Fibroblast of gingiva (primary cell): ENCODE data around the gene FXR1.
A peak's percentile ranks its signal among the peaks of the same experiment; 100 is the strongest.
"Not testable (repeated sequence)": the region's sequence is repeated elsewhere in the genome, so short reads cannot be mapped to it uniquely, and the experiment has no call there.

Experiments used
- DNase-seq: peaks from one replicate; pipeline ENCODE4 v3.0.0-alpha.2; 2011; ENCODE audit warnings: low read depth

The FXR1 gene

GRCh38 chr3:180912304-180913296 is at the start of gene FXR1:
Gene FXR1, plus strand, starts transcription at chr3:180912670. Its CDS starts 16 bp downstream, at chr3:180912686.
- peak; percentile 78 for DNase-seq

DNA sequence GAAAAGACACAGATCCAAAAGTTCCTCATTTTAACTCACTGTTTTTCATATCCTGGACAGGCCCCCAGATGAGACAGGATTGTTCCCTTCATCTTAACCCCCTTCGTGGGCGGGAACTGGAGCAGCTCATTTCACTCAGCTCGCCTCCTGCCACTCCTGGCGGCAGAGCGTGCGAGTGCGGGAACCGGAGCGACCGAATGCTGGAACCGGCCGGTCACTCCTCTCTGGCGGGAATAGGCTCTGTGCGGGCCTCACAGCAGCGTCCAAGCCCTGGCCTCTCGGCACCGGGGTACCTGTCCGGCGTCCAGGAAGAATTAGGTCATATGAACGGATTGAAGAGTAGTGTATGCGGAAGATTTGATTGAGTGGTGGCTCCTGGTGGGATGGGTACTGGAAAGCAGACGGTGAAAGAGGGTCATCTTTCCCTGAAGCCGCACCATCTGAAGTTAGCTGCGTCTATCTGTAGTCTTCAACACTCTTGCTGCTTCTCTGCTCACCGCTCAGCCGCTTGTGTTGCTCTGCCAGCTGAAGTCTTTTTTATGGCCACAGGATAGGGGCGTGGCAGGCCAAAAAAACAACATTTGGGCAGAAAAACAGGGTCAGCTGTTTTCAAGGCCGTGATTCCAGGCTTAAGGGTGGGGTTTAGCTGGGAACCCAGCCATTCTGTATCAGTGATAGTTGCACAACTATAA is 42.3 kb upstream of the FXR1 start:
- DNase-seq = peak; percentile 22

DNA sequence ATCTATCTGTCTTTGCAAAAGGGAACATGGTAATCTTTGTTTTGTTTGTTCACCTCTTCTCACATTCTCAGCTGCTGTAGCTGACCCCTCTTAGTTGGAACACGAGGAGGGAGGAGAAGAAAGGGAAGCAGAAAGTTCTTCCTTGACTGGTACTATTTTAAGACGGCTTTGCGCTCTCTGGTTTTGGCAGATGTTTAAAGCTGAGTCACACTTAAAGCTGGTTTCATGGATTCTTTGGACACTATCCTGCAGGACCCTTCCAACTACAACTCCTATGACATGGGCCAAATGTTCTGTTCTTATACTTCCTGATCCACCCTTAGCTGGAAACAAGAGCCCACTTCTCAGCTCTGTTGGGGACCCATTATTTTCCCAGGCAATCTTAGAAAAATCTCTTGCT is 40.6 kb upstream of the FXR1 start:
- DNase-seq = peak; percentile 39

GRCh38 chr3:180872430-180872829 is 40.0 kb upstream of the FXR1 start:
- not testable (repeated sequence) for DNase-seq

GRCh38 chr3:180875124-180875698 is 37.3 kb upstream of the FXR1 start:
- DNase-seq = no peak

DNA sequence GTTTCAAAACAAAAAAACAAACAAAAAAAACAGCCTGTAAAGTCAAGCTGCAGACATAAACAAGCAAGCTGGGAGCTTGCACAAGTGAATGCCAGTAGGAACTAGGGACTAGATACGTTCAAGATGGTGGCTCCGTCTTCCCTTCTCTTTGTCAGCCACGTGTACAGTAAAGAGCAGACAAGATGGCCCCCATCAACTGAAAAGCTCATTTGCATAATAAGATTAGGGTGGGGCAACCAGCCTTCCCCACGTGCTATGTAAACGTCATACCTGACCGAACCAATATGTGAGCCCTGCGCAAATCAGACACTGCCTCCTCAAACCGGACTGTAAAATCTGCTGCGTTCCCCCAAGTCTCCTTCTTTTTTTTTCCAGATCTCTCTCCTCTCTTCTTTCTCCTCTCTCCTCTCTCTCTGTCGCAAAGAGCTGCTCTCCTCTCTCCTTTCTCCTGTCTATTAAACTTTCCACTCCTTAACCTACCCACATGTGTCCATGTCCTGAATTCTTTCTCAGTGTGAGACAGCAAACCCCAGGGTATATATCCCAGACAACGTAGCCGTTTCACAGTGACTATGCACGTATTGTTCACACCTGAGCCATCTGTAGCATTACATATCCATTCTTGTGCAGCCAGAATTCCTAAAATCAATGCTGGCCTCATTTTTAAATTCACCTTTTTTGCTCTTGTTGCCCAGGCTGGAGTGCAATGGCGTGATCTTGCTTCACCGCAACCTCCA is 31.2 kb upstream of the FXR1 start:
- DNase-seq = no peak

- no peak for DNase-seq
These were observed 30.4 kb upstream of the FXR1 start for GRCh38 chr3:180882115-180882514.

DNA sequence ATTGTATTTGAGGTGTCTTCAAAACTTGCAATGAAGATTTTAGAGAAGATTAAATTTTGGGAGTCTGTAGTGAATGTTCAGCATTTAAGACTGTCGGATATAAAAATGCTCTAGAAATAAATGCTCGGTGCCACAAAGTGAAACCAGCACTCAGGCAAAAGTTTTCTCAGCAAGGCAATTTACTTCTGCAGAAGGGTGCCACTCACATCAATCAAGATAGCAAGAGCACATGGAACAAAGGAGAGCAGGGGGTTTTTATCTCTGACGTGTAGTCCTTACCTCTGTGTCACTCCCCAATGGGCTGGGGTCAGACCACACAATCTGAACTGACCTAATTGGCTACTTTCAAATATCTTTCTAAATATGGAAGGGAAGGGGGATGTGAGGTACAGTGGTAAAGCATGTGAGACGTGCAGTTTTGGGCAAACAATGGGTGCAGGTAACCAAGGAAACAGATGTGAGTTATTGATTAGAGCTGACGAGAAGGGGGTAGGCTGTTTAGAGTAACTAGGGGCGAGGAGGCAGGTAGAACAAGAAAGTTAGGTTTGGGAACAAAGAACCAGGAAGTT is 23.4 kb upstream of the FXR1 start:
- no peak for DNase-seq

DNA sequence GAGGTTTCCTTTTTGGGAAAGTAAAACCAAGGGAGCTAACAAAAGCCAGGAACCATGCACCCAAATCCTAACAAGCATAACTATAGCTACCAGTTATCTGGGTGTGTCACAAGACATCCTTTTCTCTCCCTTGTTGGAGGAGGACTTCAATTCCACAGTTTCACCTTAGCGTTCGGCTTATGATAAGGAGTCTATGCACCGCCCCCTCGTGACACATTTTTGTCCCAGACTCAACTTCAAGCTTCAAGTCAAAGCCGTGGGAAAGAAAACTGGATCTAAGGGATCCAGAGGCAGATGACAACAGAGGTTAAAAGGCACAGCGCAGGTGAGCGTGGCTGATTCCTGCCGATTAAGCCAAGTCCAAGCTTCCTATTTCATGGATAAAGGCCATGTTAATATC is 13.9 kb upstream of the FXR1 start:
- DNase-seq = no peak

- DNase-seq = no peak
These were observed 2.9 kb upstream of the FXR1 start for GRCh38 chr3:180909369-180910127.

GRCh38 chr3:180910823-180911222 is 1.6 kb upstream of the FXR1 start:
- no peak for DNase-seq

- no peak for DNase-seq
These were observed 580 bp upstream of the FXR1 start for GRCh38 chr3:180911876-180912303.

DNA sequence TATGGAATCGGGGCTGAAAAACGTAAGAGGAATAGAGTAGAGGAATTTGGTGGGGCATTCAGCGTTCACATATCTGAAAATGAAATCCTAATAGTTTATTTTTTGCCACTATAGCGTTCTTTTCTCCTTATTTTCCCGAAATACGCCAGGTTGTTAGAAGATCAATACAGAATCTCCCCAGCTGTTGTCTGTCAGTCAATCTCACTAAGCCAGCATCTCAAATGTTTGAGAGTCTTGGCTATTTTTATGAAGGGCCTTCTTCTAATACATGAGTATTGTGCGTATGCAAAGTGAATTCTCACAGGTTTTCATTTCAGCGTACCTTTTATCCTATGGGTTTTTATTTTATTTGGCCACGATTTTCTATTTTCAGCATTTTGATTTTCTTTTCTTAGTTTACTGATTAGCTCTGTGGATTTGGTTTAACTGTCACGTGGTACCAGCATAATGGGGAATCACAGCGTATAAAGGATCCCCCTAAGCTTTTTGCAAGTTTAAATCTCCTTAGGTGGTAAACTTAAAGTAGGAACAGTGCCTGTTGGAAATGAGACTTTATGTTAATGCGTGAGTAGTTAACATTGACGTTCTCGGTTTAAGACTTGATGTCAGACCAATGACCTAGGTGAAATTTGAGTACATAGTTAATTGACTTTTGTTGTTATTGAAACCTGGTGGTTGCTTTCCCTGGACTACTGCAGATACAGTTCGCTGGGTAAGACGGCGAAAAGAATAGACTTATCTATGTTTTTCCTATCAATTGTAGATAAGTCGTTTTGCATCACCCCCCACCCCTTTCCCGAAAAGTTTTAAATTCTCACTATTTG is 1.3 kb downstream of the FXR1 start:
- peak; percentile 32 for DNase-seq

DNA sequence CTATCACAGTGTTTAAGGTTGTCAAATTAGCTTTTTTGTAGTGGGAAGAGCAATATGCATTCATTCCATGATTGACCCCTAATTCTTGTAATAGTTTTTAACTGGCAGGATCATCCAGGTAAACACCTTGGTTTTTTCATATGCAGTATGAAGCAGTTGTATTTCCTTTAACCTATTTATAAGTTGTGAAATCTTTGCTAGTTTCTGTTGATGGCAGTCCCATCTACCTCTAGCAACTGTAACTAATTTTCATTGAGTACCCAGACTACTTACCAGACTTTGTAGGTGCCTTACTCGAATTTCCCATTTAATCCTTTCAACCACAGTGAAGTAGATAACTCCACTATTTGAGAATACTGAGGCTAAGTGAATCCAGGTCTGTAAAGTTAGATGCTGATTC is 6.1 kb downstream of the FXR1 start:
- no peak for DNase-seq

DNA sequence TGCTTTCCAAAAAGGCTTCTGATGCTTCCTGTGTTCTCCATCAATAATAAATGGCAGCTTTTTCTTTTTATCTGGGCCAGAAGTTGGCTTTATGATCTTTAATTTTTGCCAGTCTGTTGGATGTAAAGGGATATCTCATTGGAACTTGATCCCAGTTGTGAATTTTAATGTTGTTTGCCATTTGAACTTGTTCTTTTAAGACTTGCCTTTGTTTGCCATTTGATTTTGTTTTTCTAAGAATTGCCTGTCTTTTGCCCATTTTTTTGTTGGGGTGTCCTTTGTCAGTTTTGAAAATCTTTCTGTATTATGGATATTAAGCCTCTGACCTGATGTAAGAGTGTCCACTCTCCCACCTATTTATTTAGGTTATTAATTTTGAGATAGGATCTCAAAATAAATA is 9.8 kb downstream of the FXR1 start:
- no peak for DNase-seq

GRCh38 chr3:180923561-180923960 is 11.1 kb downstream of the FXR1 start:
- no peak for DNase-seq

DNA sequence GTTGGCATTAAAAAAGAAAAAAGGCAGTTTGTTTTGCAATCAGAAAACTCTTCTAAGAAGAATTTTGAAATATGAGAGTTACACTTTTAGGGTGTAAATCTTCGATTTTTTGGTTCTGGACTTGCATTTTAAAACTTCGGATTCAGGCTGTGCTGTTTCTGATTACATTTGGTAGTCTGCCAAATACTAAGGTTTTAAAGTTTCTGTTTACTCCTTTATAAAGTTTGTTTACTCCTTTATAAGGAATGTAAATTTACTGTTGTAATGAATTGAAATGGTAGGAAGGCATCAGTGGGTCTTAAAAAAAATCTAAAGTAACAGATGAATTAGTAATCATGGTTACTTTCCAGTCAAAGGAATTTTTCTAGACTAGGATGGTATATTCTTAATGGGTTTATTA is 14.1 kb downstream of the FXR1 start:
- DNase-seq = peak; percentile 56

GRCh38 chr3:180929376-180929775 is 16.9 kb downstream of the FXR1 start:
- DNase-seq = no peak

- DNase-seq = no peak
These were observed 18.1 kb downstream of the FXR1 start for GRCh38 chr3:180930526-180930925.

GRCh38 chr3:180932819-180933218 is 20.3 kb downstream of the FXR1 start:
- no peak for DNase-seq
